Lung (tissue), 12 donors: ENCODE measurements around the gene JMJD1C. TPM values are rescaled to one million over a fixed set of nuclear protein-coding genes. Genes with fewer than 3 reads are reported as not detected.

Source experiments
- ATAC-seq: fragments of 200-7000 bp; cut with Tn5 transposase; one replicate; pipeline ENCODE4 v1.9.1; 2020; ENCODE audit warnings: moderate number of reproducible peaks; ENCODE audit not compliant: insufficient read depth, low FRiP score
- DNase-seq, 3 donors: peaks; one replicate each; pipeline ENCODE4 v3.0.0-alpha.2; 2013 to 2017
- H3K27ac ChIP-seq, 2 donors: one replicate each; pipeline ENCODE4 v1.5.1; 2013; ENCODE audit warnings: mild to moderate bottlenecking in 2 of 2, moderate library complexity in 2 of 2, control low read depth in 1 of 2, inconsistent platforms in 1 of 2, low read depth in 1 of 2, low read length in 1 of 2
- H3K27me3 ChIP-seq, 3 donors: one replicate each; pipeline ENCODE4 v1.5.1; 2013; ENCODE audit warnings: low read length in 2 of 3; ENCODE audit not compliant: control insufficient read depth in 3 of 3, insufficient read depth in 3 of 3
- H3K36me3 ChIP-seq, 4 donors: one replicate each; pipeline ENCODE4 v1.5.1; 2013; ENCODE audit warnings: low read length in 4 of 4, mild to moderate bottlenecking in 1 of 4, moderate library complexity in 1 of 4; ENCODE audit not compliant: control insufficient read depth in 4 of 4, insufficient read depth in 4 of 4
- H3K4me1 ChIP-seq, 5 donors: one replicate each; pipeline ENCODE4 v1.5.1; 2013; ENCODE audit warnings: low read length in 5 of 5, mild to moderate bottlenecking in 2 of 5, moderate library complexity in 1 of 5; ENCODE audit not compliant: control insufficient read depth in 5 of 5, insufficient read depth in 5 of 5
- H3K4me3 ChIP-seq: one replicate; pipeline ENCODE4 v1.5.1; 2013; ENCODE audit warnings: mild to moderate bottlenecking, control low read depth, moderate library complexity
- H3K9ac ChIP-seq, 2 donors: one replicate each; pipeline ENCODE4 v1.5.1; 2013; ENCODE audit warnings: low read length in 2 of 2, control low read depth in 1 of 2; ENCODE audit not compliant: insufficient read depth in 1 of 2
- H3K9me3 ChIP-seq, 4 donors: one replicate each; pipeline ENCODE4 v1.5.1; 2013; ENCODE audit warnings: low read length in 3 of 4, mild to moderate bottlenecking in 1 of 4, moderate library complexity in 1 of 4; ENCODE audit not compliant: control insufficient read depth in 4 of 4, insufficient read depth in 3 of 4
- WGBS, 2 donors: extraction: QIAGEN DNeasy Blood & Tissue Kit; methylation state at CpG; one replicate each; pipeline ENCODE4 v1.1.7; 2013; 5-methylcytosine and 5-hydroxymethylcytosine counted together
- polyA plus RNA-seq, 2 donors: library from polyadenylated mRNA; stranded (reverse); fragments of 200-250 nt; gene quantifications; one replicate each; pipeline ENCODE4 v1.2.1, GENCODE V29; 2013
- total RNA-seq, 2 donors: library from RNA; depleted of rRNA in 1 of 2; stranded (reverse); fragments of >200 nt in 1 of 2; gene quantifications; one replicate each; pipeline ENCODE4 v1.2.1, GENCODE V29; 2014 to 2021
- TF ChIP-seq, protein P1 (sequence below): IDR thresholded peaks from 2 replicates; pipeline ENCODE4 v1.5.1; 2012; ENCODE audit warnings: mild to moderate bottlenecking; ENCODE audit errors: control extremely low read depth, extremely low read depth
- donor health status: control.
- donor health status: control.
- donor health status: Bipolar disorder and iron deficiency.
- donor health status: healthy.
- donor health status: DM: yes; HTN: yes; CAD: no.

Gene JMJD1C
- total and polyA plus RNA-seq, 4 donors, result 30.5 to 233 (median 71.2) TPM

DNA sequence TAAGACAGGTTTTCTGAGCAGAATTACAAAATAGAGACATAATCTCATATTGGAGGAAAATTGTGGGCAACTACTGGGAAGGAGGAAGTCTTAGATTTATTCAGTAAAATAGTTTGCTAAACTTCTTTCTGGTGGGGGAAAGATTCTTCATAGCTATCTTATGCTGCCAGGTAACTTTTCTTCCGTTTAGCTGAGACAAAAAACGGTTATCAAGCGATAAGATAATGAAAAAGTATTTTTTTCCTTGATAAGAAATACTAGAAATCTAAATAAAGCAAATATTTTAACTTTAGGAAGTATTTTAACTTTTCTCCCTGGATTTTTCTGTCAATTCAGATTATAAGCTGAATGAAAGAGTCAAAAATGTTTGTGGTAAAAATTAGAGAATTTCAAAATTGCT lies 52.3 kb downstream of the JMJD1C start:
- TF ChIP-seq, protein P1, sequence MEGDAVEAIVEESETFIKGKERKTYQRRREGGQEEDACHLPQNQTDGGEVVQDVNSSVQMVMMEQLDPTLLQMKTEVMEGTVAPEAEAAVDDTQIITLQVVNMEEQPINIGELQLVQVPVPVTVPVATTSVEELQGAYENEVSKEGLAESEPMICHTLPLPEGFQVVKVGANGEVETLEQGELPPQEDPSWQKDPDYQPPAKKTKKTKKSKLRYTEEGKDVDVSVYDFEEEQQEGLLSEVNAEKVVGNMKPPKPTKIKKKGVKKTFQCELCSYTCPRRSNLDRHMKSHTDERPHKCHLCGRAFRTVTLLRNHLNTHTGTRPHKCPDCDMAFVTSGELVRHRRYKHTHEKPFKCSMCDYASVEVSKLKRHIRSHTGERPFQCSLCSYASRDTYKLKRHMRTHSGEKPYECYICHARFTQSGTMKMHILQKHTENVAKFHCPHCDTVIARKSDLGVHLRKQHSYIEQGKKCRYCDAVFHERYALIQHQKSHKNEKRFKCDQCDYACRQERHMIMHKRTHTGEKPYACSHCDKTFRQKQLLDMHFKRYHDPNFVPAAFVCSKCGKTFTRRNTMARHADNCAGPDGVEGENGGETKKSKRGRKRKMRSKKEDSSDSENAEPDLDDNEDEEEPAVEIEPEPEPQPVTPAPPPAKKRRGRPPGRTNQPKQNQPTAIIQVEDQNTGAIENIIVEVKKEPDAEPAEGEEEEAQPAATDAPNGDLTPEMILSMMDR, result no peak

DNA sequence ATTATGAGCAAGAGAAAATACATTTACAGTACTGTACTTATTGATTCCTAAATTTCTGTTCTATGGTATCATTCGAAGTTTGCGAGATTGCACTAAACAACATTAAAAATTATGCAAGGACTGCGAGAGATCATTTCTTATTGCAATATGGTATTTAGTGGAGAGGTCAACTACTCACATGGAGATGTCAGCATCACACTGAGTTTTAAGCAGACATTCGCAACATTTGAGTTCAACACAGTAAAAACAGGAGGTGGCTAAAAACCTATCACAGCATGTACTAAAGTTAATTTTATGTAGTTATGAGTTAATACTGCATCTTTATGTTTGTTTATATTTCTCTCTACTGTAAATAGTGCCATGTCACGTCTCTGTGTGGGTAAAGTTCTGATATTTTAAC lies 53.5 kb downstream of the JMJD1C start:
- DNase-seq (no peak), ATAC-seq (no peak)
- peaks cover 1 to 17% (median 8%) of the 10 kb centered on the region in 5 donors for H3K4me1 ChIP-seq
- H3K9me3 ChIP-seq, result no peaks in the 10 kb centered on the region
- no peaks in the 10 kb centered on the region for H3K36me3 ChIP-seq
- H3K4me3 ChIP-seq, result no peak overlapping the region
- TF ChIP-seq, protein P1, result no peak
- no peaks in the 10 kb centered on the region for H3K27me3 ChIP-seq
- H3K27ac ChIP-seq, result no peak overlapping the region
- WGBS, 2 donors, result 92 to 93% methylated on average over 5 of the region's 5 CpGs
- no peak overlapping the region for H3K9ac ChIP-seq

More for the DNA sequence above, 52.3 kb downstream of the JMJD1C start:
- Histone ChIP-seq H3K27me3 (no peaks in the 10 kb centered on the region), H3K4me3 (no peak overlapping the region), H3K9me3 (no peaks in the 10 kb centered on the region), H3K36me3 (no peaks in the 10 kb centered on the region), H3K9ac (no peak overlapping the region), H3K27ac (no peak overlapping the region), H3K4me1 (peaks cover 1 to 19% (median 13%) of the 10 kb centered on the region in 5 donors)
- no peak for DNase-seq
- WGBS, 2 donors, result 70 to 75% methylated on average over 3 of the region's 3 CpGs
- ATAC-seq, result no peak

DNA sequence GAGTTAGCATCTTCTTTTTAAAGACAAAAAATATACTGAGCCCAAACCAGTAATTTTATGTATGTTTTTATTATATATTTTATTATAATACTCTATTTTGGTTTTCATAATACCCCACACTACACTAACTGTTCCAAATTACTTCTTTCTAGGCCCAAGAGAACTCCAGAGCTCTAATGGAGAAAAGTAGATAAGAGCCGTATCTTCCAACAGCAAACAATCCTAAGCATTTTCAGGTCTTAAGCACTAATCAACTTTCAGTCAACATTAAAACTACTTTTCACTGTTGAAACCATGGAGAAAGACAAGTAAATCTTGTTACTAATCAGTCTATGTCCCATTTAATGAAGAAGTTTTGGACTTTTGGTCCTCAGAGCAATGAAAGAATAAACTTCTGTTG lies 55.1 kb downstream of the JMJD1C start:
- WGBS, 2 donors, result 86 to 90% methylated on average over 1 of the region's 1 CpG
- no peak for ATAC-seq
- TF ChIP-seq, protein P1, result no peak

DNA sequence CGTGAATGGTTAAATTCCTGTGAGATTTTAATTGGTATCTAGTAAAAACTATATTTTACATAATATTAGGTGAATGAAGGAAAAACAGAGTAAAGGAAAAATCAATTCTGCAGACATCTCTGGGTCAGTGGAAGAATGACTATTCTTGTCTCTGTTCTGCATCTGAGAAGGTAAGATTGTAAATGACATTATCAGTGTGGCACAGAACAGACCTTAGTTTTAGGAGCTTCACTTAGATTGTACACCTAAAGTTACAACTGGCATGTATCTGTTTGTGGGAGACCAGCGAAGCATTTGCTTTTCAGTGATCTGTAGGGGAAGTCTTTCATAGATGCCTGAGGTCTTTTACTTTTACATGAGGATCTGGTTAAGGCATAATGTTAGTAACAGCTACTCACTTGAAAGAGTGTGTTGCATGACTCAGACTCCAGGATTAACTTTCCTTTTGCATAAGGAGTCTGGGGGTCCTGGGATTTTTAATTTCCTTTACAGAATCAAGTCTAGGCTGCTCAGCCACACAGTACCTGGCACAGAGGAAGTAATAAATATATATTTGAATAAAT lies 56.2 kb downstream of the JMJD1C start:
- ATAC-seq (no peak), DNase-seq (no peak)
- no peaks in the 10 kb centered on the region for H3K36me3 ChIP-seq
- no peaks in the 10 kb centered on the region for H3K9me3 ChIP-seq
- H3K27ac ChIP-seq, result peak overlapping the region in 1 of 2 donors; percentile 9
- H3K4me1 ChIP-seq, result peaks cover 0 to 8% (median 0%) of the 10 kb centered on the region in 5 donors
- no peak overlapping the region for H3K4me3 ChIP-seq
- no peak overlapping the region for H3K9ac ChIP-seq
- H3K27me3 ChIP-seq, result no peaks in the 10 kb centered on the region
- WGBS, 2 donors, result 89 to 94% methylated on average over 2 of the region's 2 CpGs
- TF ChIP-seq, protein P1, result no peak

More for the DNA sequence above, 55.1 kb downstream of the JMJD1C start:
- no peak overlapping the region for H3K4me3 ChIP-seq
- H3K27ac ChIP-seq, result no peak overlapping the region
- peaks cover 1 to 9% (median 2%) of the 10 kb centered on the region in 5 donors for H3K4me1 ChIP-seq
- no peaks in the 10 kb centered on the region for H3K27me3 ChIP-seq
- H3K9ac ChIP-seq, result no peak overlapping the region
- H3K36me3 ChIP-seq, result no peaks in the 10 kb centered on the region
- no peak for DNase-seq
- no peaks in the 10 kb centered on the region for H3K9me3 ChIP-seq
